HS-27A (cell line): Measurements from ENCODE around the gene UAP1L1.

Experiments used
- DNase-seq: peaks from one replicate; pipeline ENCODE4 v3.0.0-alpha.2; 2012; ENCODE audit warnings: low read depth, missing footprints

The UAP1L1 gene

GRCh38 chr9:137097761-137098462 is 20.6 kb downstream of the UAP1L1 start:
- DNase-seq = no peak

- no peak for DNase-seq
Measured at GRCh38 chr9:137099231-137099630, 21.9 kb downstream of the UAP1L1 start.

DNA sequence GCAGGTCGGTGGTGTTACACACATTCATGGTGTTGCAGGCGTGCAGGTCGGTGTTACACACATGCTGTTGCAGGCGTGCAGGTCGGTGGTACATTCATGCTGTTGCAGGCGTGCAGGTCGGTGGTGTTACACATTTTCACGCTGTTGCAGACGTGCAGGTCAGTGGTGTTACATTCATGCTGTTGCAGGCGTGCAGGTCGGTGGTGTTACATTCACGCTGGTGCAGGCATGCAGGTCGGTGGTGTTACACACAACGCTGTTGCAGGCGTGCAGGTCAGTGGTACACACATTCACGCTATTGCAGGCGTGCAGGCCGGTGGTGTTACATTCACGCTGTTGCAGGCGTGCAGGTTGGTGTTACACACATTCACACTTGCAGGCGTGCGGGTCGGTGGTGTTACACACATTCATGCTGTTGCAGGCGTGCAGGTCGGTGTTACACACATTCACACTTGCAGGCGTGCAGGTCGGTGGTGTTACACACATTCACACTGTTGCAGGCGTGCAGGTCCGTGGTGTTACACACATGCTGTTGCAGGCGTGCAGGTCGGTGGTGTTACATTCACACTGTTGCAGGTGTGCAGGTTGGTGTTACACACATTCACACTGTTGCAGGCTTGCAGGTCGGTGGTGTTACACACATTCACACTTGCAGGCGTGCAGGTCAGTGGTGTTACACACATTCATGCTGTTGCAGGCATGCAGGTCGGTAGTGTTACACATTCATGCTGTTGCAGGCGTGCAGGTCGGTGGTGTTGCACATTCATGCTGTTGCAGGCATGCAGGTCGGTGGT is 26.1 kb downstream of the UAP1L1 start:
- DNase-seq = no peak

GRCh38 chr9:137105814-137106661 is 28.7 kb downstream of the UAP1L1 start:
- DNase-seq = no peak

DNA sequence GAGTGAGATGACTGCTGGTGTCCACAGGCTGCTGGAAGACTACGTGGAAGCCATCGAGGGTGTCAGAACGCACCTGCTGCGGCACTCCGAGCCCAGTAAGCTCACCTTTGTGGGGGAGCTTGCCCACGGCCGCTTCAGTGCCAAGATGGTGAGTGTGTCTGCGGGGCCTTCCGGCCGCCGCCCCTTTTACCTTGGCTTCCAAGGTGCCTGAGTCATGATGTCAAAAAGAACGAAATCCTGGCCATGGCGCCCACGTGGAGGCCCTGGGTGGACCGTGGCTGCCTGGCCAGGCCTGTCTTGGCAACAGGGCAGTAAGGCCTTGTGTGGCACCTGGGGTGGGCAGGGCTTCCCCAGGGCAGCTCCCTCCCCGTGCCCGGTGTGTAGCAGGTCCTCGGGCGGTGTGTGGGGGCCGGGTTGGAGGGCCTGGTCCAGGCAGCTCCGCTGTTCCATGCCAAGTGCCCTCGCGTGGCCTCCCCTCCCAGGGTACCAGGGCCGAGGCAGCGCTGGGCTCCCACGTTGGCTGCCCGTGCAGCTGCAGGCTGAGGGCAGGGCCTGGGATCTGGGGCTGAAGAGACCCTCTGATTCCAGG is 29.4 kb downstream of the UAP1L1 start:
- no peak for DNase-seq

DNA sequence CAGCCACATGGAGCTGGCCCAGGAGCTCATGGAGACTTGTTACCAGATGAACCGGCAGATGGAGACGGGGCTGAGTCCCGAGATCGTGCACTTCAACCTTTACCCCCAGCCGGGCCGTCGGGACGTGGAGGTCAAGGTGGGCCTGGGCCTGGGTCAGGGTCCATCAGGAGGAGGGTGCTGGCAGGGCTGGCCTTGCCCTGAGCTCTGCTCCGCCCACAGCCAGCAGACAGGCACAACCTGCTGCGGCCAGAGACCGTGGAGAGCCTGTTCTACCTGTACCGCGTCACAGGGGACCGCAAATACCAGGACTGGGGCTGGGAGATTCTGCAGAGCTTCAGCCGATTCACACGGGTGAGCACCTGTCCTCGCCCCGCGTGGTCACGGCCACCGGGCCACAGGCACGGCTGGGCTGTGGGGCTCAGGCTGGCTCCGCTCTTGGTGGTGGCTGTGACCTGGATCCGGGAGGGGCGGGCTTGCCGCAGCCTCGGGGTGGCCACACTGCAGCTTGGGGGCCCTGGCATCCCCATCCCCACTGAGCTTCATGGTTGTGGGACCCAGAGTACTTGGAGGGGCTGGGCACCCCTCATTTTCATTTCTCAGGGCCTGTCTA is 30.1 kb downstream of the UAP1L1 start:
- DNase-seq = no peak

DNA sequence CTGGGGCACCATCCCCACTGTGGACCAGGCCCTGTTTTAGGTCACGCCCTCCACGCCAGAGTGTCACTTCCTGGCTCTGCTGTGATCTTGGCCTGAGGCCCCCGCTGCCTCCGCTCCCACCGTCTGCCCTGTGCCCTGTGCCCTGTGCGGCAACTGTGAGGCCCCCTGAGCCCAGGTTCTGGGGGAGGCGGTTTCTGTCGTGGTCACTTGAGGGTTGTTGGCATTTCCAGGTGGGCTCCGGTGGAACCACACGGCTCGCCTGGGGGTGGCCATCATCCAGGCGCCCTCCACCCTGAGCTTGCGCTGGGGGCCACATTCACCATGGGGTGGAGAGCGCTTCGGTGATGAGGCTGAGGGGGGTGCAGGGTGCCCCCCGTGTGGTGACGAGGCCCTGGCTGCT is 30.7 kb downstream of the UAP1L1 start:
- no peak for DNase-seq

- DNase-seq = no peak
Measured at GRCh38 chr9:137108608-137109249, 31.4 kb downstream of the UAP1L1 start.

DNA sequence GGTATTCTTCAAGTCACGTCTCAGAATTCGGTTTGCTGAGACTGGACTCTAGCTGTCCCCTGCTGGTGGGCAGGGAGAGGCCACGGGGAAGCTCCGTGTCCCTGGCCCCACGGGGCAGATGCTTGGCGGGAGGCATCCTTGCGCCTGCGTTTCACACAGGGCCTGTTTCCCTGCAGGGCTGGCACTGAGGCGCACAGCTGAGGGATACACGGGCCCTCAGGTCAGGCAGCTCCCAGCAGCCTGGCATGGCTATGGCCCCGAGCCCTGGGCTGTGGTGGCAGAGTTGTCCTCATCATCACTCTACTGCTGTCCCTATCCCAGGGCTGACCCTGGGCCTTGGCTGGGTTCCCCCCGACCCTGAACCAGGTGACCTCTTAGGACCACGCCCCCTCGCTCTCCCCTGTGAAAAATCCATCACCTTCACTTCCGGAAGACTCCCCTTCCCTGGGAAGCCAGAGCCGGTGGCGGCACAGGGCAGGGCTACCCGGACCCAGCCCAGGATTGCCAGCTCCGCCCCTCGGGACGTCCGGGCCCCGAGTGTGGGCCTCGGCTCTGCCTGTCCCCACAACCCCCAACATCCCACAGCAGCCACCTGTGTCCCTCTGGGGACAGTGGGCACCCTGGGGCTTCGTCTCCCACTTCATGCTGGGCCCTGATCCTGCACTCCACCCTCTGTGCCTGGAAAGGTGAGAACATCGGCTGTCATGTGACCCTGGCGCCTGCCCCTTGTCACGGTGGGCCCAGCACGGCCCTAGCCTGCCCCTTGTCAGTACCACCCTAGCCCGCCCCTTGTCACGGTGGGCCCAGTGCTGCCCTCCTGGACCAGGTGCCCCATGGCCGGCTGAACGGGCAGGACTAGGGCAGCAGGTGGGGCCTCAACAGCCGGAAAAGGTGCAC is 32.2 kb downstream of the UAP1L1 start:
- DNase-seq = no peak

GRCh38 chr9:137110147-137110910 is 33.0 kb downstream of the UAP1L1 start:
- DNase-seq = no peak

- no peak for DNase-seq
Measured at GRCh38 chr9:137110911-137111787, 33.8 kb downstream of the UAP1L1 start.

- no peak for DNase-seq
Measured at GRCh38 chr9:137111788-137112563, 34.7 kb downstream of the UAP1L1 start.

DNA sequence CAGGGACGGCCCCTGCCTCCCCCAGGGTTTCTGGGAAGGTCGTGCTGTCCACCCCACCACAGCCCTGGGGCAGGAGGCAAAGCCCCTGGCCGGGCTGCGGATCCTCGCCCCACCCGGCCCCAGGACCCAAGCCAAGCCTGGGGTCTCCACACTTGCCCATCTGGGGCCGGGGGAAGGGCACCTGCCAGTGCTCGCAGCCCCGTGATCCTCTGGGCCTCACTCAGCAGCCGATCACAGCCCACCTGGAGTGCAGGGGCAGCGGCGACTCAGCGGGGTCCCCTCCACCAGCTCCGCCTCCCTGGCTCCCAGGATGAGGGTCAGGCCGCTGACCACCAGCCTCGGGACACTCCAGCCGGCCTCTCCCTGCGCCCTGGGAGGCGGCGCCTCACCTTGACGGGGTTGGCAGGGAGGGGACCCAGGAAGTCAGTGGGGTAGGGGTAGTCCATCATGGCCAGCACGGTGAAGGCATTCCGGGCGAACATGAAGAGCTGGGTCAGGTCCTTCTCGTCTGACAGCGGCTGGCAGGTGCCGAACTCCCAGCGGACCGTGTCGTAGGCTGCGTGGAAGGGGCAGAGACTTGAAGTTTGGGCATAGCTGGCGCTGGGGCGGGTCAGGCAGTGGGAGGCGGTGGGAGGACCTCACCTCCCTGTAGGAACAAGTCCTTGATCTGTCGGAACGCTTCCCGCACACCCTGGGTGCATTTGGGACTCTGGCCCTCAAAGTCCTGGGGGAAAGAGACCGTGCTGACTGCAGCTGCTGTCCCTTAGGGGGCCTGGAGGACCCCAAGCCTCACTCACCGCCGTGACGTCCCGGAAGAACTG is 35.5 kb downstream of the UAP1L1 start:
- DNase-seq = no peak

DNA sequence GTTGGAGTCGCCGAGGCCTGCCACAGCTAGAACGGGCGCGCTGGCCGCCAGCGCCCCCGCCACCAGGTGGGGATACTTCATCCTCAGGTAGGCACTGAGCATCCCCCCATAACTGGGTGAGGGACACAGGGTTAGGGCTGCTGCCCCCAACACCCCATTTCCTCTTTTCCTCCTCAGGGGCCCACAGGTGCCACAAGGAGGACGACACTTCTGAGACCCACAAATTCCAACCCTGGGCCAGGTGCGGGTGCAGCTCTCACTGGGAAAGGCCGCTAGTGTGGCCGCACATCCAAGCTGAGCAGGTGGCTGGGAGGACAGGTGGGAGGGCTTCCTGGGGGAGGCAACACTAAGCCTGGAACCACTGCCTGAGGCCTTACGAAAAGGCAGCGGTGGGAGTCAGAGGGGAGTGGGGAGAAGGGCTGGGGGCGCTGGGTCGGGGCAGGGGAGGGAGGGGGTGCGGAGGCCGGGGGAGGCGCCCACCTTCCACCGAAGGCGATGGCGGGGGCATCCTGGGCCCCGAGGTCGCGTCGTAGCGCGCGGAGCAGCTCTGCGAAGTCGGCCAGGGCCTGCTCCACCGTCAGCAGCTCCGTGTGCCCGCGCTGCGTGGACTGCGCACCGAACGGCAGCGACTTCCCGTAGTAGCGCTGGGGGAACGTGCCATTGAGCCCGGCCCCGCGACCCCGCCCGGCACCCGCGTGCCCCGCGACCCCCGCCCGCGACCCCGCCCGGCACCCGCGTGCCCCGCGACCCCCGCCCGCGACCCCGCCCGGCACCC is 36.3 kb downstream of the UAP1L1 start:
- no peak for DNase-seq

- DNase-seq = no peak
Measured at GRCh38 chr9:137114220-137114612, 36.9 kb downstream of the UAP1L1 start.
